ENCODE results near the gene WLS.
"Not testable (repeated sequence)": the region's sequence is repeated elsewhere in the genome, so short reads cannot be mapped to it uniquely, and the experiment has no call there.

Gene WLS

GRCh38 chr1:68163220-68163619, 69.1 kb downstream of the WLS start:
- DNase-seq, result no peak

GRCh38 chr1:68162761-68163160, 69.6 kb downstream of the WLS start:
- no peak for DNase-seq

- DNase-seq, result not testable (repeated sequence)
These were observed 70.7 kb downstream of the WLS start for GRCh38 chr1:68161672-68162071.

DNA sequence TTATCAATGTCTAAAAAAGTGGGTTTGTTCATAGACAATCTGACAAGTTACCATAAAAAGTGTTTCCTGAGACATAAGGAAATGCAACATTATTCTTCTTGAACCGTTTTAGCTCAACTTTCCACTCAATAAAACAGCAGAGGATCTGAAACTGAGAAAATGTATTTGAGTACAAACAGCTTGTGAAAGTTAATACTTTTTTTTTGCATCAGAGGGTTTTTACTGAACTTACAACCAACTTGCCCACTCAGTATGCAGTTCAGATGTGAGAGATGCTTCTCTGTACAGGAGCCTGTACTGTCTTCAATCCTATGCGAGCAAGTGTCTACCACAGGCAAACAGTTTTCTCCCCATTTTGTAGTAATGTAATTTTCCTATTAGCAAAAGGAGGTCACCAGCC, 71.4 kb downstream of the WLS start:
- not testable (repeated sequence) for DNase-seq

- no peak for DNase-seq
These were observed 72.3 kb downstream of the WLS start for GRCh38 chr1:68160021-68160420.

- DNase-seq, result no peak
These were observed 73.5 kb downstream of the WLS start for GRCh38 chr1:68158837-68159236.

DNA sequence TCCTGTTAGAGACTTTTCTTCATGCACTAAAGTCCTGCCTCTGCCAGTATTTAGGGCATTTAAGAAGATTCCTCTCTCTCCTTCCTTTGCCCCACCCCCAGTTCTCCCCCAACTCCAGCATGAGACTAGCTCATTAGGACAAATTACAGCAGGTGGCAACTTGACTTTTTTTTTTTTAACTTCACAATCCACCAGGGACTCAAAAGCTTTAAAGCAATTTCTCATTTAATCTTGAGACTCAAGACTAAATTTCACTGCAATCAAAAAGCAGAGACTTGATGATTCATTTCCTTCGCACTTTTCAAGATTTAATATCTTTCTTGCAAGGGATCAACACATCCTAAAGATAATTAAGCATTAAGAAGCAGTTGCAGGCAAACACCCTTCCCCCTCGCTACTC, 74.9 kb downstream of the WLS start:
- no peak for DNase-seq

DNA sequence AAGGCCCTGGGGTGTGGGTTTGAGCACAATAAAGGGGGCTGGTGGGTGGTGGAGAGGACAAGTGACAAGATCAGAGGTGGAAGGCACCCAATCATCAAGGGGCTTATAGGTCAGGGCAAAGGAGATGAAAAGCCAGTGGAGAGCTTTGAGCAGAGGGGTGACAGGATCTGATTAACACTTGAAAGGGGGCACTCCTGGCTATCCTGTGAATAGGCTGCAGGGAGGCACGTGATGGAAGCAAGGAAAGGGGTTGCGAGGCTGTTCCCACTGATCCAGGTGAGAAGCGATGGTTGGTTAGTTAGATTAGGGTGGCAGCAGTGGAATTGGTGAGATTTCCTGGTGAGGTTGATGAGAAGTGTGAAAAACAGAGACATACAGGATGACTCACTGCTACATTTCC, 80.6 kb downstream of the WLS start:
- DNase-seq, result no peak

GRCh38 chr1:68149907-68150306, 82.4 kb downstream of the WLS start:
- DNase-seq, result no peak

DNA sequence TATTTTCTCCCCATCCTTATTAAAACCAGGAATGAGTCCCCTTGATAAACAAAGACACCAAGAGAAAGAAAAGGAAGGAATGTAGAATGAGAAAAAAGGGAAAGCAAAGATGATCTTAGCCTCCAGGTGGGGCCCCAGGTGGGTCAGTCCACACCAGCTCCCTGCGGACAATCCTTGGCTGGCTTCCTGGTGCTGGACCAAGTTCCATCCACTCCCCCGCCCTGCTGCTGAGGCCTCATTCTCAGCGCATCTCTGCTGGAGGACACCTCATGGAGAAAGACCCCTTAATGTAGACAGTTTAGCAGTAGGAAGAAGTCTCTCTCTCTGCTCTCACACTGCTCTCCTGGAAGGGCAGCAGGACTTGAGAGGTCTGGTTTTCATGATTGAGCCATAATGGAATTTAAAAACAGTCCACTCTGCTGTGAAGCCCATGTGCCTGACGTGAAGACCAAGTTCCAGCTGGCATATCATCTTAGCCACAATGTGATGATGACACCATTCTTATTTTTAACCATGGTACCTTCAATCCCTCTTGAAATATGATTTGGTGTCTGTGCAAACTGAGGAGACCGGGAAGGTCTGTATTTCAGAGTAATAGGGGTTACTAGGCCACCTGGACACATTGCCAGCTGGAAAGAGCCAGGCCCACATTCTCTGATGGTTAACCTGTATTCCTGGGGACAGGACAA, 83.1 kb downstream of the WLS start:
- no peak for DNase-seq

DNA sequence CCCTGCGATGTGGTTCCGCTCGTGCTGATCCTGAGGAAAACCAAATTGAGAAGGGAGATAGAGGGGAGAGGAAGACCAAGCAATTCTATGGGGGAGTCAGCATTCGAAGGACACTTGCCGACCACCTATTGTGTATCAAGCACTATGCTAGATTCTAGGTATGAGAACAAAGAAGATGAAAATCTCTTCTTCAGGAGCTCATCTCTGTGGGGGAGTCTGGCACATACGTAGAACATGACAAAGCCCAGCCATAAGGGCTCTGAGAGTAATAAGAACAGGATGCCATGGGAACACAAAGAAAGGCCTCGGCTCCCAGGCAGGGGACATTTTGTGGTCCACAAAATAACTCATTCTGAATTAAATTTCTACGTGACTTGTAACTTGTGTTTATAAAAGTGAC, 83.7 kb downstream of the WLS start:
- no peak for DNase-seq

DNA sequence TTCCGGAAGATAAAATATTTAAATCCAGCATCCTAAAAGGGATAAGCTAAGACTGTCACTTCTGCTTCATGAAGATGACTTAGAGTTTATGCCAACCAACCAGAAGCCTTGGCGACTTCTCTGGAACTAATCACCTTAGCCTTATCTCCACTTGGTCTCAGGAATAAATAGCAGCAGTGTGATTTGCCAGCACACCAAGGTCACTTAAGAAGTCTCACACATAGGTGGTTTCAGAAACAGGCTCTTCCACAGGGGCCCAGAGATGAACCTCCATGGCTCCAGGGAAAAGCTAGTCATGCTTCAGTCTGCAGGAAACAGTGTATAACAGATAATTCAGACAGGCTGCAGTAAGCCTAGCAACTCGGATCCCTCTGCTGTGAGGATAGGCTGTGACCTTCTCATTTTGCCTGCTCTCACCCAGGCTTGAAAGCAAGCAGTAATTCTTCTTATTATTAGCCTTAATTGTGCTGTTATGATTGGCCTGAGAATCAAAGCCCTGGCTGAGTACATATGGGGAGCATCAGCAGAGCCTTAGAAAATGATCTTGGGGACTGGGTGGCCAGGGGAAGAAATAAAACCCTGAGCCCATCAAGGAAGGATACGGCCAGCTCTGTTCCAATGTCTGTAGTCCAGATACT, 84.7 kb downstream of the WLS start:
- no peak for DNase-seq

- DNase-seq, result no peak
These were observed 86.8 kb downstream of the WLS start for GRCh38 chr1:68145418-68146126.

- no peak for DNase-seq
These were observed 87.5 kb downstream of the WLS start for GRCh38 chr1:68144856-68145255.

DNA sequence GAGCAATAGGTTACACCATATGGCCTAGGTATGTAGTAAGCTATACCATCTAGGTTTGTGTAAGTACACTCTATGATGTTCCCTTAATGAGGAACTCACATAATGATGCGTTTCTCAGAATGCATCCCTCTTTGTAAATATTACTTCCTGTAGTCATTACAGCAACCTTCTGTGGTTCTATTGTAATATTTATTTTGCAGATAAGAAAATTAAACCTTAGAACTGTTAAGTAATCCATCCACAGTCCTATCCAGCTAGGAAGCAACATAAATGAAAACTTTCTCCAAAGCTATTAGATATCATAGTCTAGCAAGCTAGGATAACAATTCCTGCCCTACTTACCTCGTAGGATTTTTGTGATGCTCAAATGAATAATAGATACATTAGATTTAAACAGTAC, 88.7 kb downstream of the WLS start:
- DNase-seq, result no peak

DNA sequence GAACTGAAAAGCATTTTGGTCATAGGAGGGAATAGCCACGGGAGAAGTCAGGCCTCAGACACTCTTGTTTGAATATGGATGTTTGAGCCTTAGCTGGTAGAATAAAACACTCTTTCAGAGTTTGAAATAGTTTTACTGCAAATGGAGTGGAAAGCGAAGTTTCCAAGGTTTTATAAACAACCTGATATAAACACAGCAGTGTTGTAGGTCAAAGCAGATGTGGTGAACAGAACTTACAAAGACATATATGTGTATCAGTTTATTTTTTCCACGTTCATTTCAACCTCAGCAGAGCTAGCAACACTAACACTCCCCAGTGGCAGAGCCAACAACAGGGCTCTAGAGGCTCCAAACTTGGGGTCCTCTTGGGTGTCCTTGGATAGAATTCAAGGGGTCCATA, 89.9 kb downstream of the WLS start:
- DNase-seq, result no peak

DNA sequence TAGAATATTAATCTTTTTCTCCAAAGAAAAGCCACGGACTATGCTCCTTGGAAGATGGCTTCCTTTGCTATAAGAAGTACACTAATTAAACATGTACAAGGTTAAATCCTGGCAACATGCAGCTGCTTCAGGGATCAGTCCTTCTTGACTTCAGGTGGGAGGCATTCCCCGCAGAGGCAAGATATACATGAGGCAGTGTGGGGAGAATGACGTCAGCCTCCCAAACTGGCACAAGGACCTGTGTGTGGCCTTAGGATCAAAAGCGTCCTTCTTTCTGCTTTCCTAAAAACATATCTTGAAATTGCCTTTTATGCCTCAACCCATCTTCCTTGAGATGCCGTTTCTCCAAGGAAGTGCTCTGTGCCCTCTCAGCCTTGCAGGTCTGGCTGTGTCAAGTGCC, 90.3 kb downstream of the WLS start:
- no peak for DNase-seq

DNA sequence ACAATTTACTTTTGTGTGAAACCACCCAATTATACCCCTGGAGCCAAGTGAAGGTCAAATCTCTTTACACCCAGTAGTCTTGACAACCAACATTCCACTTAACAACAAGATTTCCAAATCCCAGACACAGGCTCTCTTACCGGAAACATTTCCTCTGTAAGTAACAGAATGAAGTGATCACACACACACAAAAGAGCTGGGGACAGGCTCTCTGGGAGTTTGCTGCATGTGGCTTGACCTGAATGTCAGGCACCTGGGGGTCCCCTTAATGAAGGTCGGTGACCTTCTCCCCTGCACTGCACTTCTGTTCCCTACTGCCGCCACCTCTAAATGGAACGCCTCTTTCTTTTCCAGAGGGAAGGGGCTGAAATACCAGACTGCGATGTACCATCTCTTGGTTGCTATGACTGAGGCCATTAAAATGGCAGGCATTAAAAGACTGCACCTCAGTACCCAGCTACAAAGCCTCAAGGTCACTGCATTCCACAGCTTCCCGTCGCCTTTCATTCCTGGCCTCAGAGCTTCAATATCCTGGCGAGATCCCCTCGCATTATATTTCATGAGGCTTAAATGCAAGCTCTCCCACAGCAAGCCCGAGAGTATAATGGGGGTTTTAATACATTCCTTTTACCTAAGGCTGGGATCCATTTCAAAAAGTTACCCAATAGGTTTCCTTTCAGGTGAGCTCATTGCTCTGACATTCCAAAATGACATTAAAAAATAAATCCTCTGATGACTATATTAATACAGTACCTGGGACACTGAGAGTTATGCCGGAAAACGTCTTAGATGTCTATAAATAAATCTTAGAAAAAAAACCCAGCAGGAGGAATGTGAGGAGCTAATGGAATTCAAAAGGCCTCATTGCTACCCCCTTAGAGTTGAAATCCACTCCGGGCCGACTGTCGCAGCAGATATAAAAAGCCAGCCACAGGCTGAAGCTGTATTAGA, 91.0 kb downstream of the WLS start:
- no peak for DNase-seq

- DNase-seq, result no peak
These were observed 91.8 kb downstream of the WLS start for GRCh38 chr1:68140536-68140935.

GRCh38 chr1:68136187-68136586, 96.1 kb downstream of the WLS start:
- no peak for DNase-seq

DNA sequence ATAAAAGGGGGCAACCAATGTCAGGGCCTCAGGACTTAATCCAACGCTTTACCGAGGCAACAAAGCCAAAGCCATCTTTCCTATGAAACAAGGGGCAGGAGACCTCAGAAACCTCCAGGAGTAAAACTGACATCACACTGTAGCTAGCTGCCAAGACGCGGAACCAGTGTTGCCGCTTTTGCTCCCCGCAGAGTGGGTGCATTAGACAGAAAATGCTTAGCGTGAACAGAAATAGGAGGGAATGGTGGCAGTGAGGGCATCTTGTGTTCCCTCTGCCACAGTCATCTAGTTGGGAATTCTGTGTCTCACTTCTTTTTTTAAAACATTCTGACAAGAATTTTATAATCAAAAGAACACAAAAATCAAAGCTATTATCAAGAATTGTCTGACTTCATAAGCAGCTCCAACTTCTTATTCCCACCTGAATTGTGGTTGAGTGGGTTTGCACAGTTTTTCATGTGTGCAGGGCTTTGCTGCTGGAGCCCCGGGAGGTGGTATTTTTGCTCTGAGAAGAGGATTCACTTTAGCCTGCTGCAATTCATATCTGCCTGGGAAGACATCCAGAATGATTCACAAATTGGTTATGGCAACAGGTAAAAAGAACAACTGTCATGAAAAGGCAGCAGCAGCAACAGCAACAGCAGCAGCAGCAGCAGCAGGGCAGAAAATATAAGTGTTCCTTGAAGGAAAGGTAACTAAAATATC, 99.7 kb downstream of the WLS start:
- no peak for DNase-seq

- DNase-seq, result no peak
These were observed 101.1 kb downstream of the WLS start for GRCh38 chr1:68131261-68131660.

Data from activated CD8-positive, alpha-beta memory T cell treated with anti-CD3 and anti-CD28 coated beads for 24 hours (primary cell).